Stomach (tissue), 9 donors: ENCODE results near the gene NTN1. TPM values are rescaled to one million over a fixed set of nuclear protein-coding genes. Genes with fewer than 3 reads are reported as not detected.

Experiments used
- DNase-seq, 2 donors: peaks; one replicate each; pipeline versions ENCODE4 v3.0.0 to v3.0.0-alpha.2; 2013 to 2019
- H3K27ac ChIP-seq, 5 donors: fragments of 200-600 bp in 4 of 5; sonication (generic) in 4 of 5; one replicate each; pipeline ENCODE4 v1.5.1; 2013 to 2019; ENCODE audit warnings: mild to moderate bottlenecking in 1 of 5, moderate library complexity in 1 of 5
- H3K27me3 ChIP-seq, 3 donors: fragments of 200-600 bp; sonication (generic); one replicate each; pipeline ENCODE4 v1.5.1; 2017 to 2019; ENCODE audit warnings: mixed run types in 1 of 3
- H3K36me3 ChIP-seq, 4 donors: fragments of 200-600 bp; sonication (generic); 1 replicate in 3 of 4; 2 replicates in 1 of 4; pipeline ENCODE4 v1.5.1; 2016 to 2019
- H3K4me1 ChIP-seq, 4 donors: fragments of 200-600 bp; sonication (generic); one replicate each; pipeline ENCODE4 v1.5.1; 2016 to 2019
- H3K4me3 ChIP-seq, 4 donors: fragments of 200-600 bp; sonication (generic) in 3 of 4; one replicate each; pipeline ENCODE4 v1.5.1; 2016 to 2019; ENCODE audit warnings: mild to moderate bottlenecking in 1 of 4
- H3K9me3 ChIP-seq, 4 donors: fragments of 200-600 bp; sonication (generic); one replicate each; pipeline ENCODE4 v1.5.1; 2016 to 2019
- CTCF ChIP-seq, 7 experiments: fragments of 450-650 bp in 4 of 7; fragments of 200-600 bp in 3 of 7; sonication (generic) in 3 of 7; IDR thresholded peaks; one replicate each; pipeline ENCODE4 v1.5.1; 2016 to 2019; ENCODE audit warnings: antibody characterized with exemption in 7 of 7, control low read depth in 2 of 7, mild to moderate bottlenecking in 1 of 7
- EP300 ChIP-seq: sonication (generic); formaldehyde crosslinking; IDR thresholded peaks from one replicate; pipeline ENCODE4 v1.6.1; 2017; ENCODE audit warnings: antibody characterized with exemption
- POLR2A ChIP-seq, 4 donors: fragments of 450-650 bp; IDR thresholded peaks; one replicate each; pipeline ENCODE4 v1.6.1; 2016; ENCODE audit warnings: antibody characterized with exemption in 4 of 4, control low read depth in 2 of 4, mild to moderate bottlenecking in 1 of 4, moderate library complexity in 1 of 4
- POLR2AphosphoS5 ChIP-seq, 3 donors: sonication (generic); formaldehyde crosslinking; IDR thresholded peaks; one replicate each; pipeline ENCODE4 v1.6.1; 2016; ENCODE audit warnings: antibody characterized with exemption in 3 of 3
- WGBS, 5 donors: extraction: QIAGEN DNeasy Blood & Tissue Kit in 3 of 5; methylation state at CpG; one replicate each; pipeline versions ENCODE4 v1.1.5 to v1.1.7; 2013 to 2018; 5-methylcytosine and 5-hydroxymethylcytosine counted together
- intact Hi-C: fragments of 100-400 bp; cut with DNase I; formaldehyde crosslinking; loops from one replicate; pipeline ENCODE4 v1.15.1; 2023; ENCODE audit warnings: low total_unique reads
- polyA plus RNA-seq, 3 donors: library from polyadenylated mRNA; stranded (reverse); fragments of 200-250 nt; gene quantifications; one replicate each; pipeline ENCODE4 v1.2.3, GENCODE V29; 2013
- total RNA-seq, 5 donors: library from RNA; depleted of rRNA; stranded (reverse); fragments of >200 nt; gene quantifications; one replicate each; pipeline versions ENCODE4 v1.1.0 to v1.2.3, GENCODE V29; 2014 to 2016
- donor health status: healthy with polysubstance abuse.
- donor health status: Bipolar disorder and iron deficiency.
- donor health status: healthy.

NTN1 gene
- total and polyA plus RNA-seq, 8 donors = 2.9 to 56.2 (median 9.0) TPM

GRCh38 chr17:9110501-9110900, 89.2 kb downstream of the NTN1 start:
- Histone ChIP-seq H3K4me1 (peaks cover 0 to 23% (median 9%) of the 10 kb centered on the region in 4 donors), H3K4me3 (no peak overlapping the region), H3K9me3 (no peaks in the 10 kb centered on the region), H3K27ac (no peak overlapping the region), H3K27me3 (peaks cover 0 to 12% (median 2%) of the 10 kb centered on the region in 3 donors), H3K36me3 (no peaks in the 10 kb centered on the region)
- no peak for DNase-seq
- intact Hi-C loops = no loop called here
- 90 to 96% (median 94%) methylated on average over 7 of the region's 7 CpGs for WGBS, 5 donors
- TF ChIP-seq CTCF (IDR thresholded peaks at IDR 0.05) (no peak), POLR2AphosphoS5 (IDR thresholded peaks at IDR 0.05) (no peak), EP300 (no peak), POLR2A (IDR thresholded peaks at IDR 0.05) (no peak)

- Histone ChIP-seq H3K27me3 (peaks cover 0 to 20% (median 4%) of the 10 kb centered on the region in 3 donors), H3K4me1 (peaks cover 0 to 28% (median 12%) of the 10 kb centered on the region in 4 donors), H3K36me3 (no peaks in the 10 kb centered on the region), H3K4me3 (peak overlapping the region; percentile 23 to 32 (median 30)), H3K27ac (peak overlapping the region; percentile 65 to 86 (median 77)), H3K9me3 (peaks cover 0 to 8% (median 7%) of the 10 kb centered on the region in 4 donors)
- 19 to 33% (median 23%) methylated on average over 22 to 41 of the region's 41 CpGs for WGBS, 5 donors
- TF ChIP-seq POLR2AphosphoS5 (IDR thresholded peaks at IDR 0.05) (peak in 2 of 3 donors; percentile 13 to 50), POLR2A (IDR thresholded peaks at IDR 0.05) (no peak), CTCF (IDR thresholded peaks at IDR 0.05) (peak in 2 of 7 experiments; percentile 14 to 18)
- intact Hi-C loops = no loop called here
- peak; percentile 27 to 79 for DNase-seq
These were observed 94.2 kb downstream of the NTN1 start for GRCh38 chr17:9115214-9116191.

GRCh38 chr17:9116311-9116835, 95.1 kb downstream of the NTN1 start:
- intact Hi-C loops = no loop called here
- Histone ChIP-seq H3K9me3 (peaks cover 0 to 8% (median 7%) of the 10 kb centered on the region in 4 donors), H3K4me1 (peaks cover 0 to 37% (median 12%) of the 10 kb centered on the region in 4 donors), H3K4me3 (no peak overlapping the region), H3K27me3 (peaks cover 0 to 20% (median 4%) of the 10 kb centered on the region in 3 donors), H3K27ac (peak overlapping the region; percentile 28 to 86 (median 77)), H3K36me3 (no peaks in the 10 kb centered on the region)
- 71 to 80% (median 79%) methylated on average over 10 to 11 of the region's 11 CpGs for WGBS, 5 donors
- no peak for DNase-seq
- TF ChIP-seq POLR2AphosphoS5 (IDR thresholded peaks at IDR 0.05) (no peak), CTCF (IDR thresholded peaks at IDR 0.05) (no peak), POLR2A (IDR thresholded peaks at IDR 0.05) (no peak), EP300 (no peak)

- intact Hi-C loops = no loop called here
- no peak overlapping the region for H3K4me3 ChIP-seq
- 83 to 91% (median 91%) methylated on average over 19 of the region's 19 CpGs for WGBS, 5 donors
- no peaks in the 10 kb centered on the region for H3K36me3 ChIP-seq
- peak overlapping the region in 4 of 5 donors; percentile 73 to 86 (median 80) for H3K27ac ChIP-seq
- peaks cover 0 to 40% (median 12%) of the 10 kb centered on the region in 4 donors for H3K4me1 ChIP-seq
- H3K9me3 ChIP-seq = peaks cover 0 to 8% (median 7%) of the 10 kb centered on the region in 4 donors
- DNase-seq = no peak
- peaks cover 0 to 20% (median 4%) of the 10 kb centered on the region in 3 donors for H3K27me3 ChIP-seq
- TF ChIP-seq CTCF (IDR thresholded peaks at IDR 0.05) (no peak), POLR2AphosphoS5 (IDR thresholded peaks at IDR 0.05) (no peak), POLR2A (IDR thresholded peaks at IDR 0.05) (no peak), EP300 (no peak)
These were observed 95.7 kb downstream of the NTN1 start for GRCh38 chr17:9116861-9117568.
